NT2/D1 (cell line): Measurements from ENCODE around the gene KRTAP5-11.
"Not testable (repeated sequence)": the region's sequence is repeated elsewhere in the genome, so short reads cannot be mapped to it uniquely, and the experiment has no call there.

Source experiments
- DNase-seq: peaks from one replicate; pipeline ENCODE4 v3.0.0-alpha.2; 2011; ENCODE audit warnings: low read depth, low spot score
- H3K27me3 ChIP-seq: 2 replicates; pipeline ENCODE4 v1.6.0; 2011; ENCODE audit warnings: mild to moderate bottlenecking; ENCODE audit not compliant: insufficient read length, insufficient read depth
- H3K36me3 ChIP-seq: 2 replicates; pipeline ENCODE4 v1.6.1; 2011; ENCODE audit warnings: mild to moderate bottlenecking, low read length, mixed read lengths; ENCODE audit not compliant: insufficient read depth, insufficient read length
- H3K4me1 ChIP-seq: 2 replicates; pipeline ENCODE4 v1.5.1; 2011; ENCODE audit not compliant: insufficient read depth, insufficient read length
- H3K4me3 ChIP-seq: 2 replicates; pipeline ENCODE4 v1.5.1; 2011; ENCODE audit warnings: low read depth; ENCODE audit not compliant: insufficient read length
- H3K9ac ChIP-seq: 2 replicates; pipeline ENCODE4 v1.6.0; 2011; ENCODE audit warnings: low read depth; ENCODE audit not compliant: insufficient read length
- H3K9me3 ChIP-seq: 2 replicates; pipeline ENCODE4 v1.5.1; 2011; ENCODE audit warnings: mild to moderate bottlenecking, low read length; ENCODE audit not compliant: insufficient read depth
- SUZ12 ChIP-seq: IDR thresholded peaks from 2 replicates; pipeline ENCODE4 v1.6.1; 2011; ENCODE audit not compliant: insufficient read length, insufficient read depth; ENCODE audit errors: extremely low read depth
- YY1 ChIP-seq: IDR thresholded peaks from 2 replicates; pipeline ENCODE4 v1.6.1; 2011; ENCODE audit not compliant: insufficient read length, insufficient read depth
- ZNF274 ChIP-seq: IDR thresholded peaks from 2 replicates; pipeline ENCODE4 v1.6.1; 2011; ENCODE audit warnings: mild to moderate bottlenecking, low read depth, low read length

Gene KRTAP5-11

GRCh38 chr11:71572811-71573210, 9.9 kb downstream of the KRTAP5-11 start:
- no peak for DNase-seq
- Histone ChIP-seq H3K27me3 (no peaks in the 10 kb centered on the region), H3K4me1 (no peaks in the 10 kb centered on the region), H3K9ac (no peak overlapping the region), H3K36me3 (no peaks in the 10 kb centered on the region), H3K4me3 (no peak overlapping the region), H3K9me3 (no peaks in the 10 kb centered on the region)
- TF ChIP-seq SUZ12: no peak
- TF ChIP-seq ZNF274: no peak
- no peak for TF ChIP-seq YY1

GRCh38 chr11:71571101-71571850, 11.4 kb downstream of the KRTAP5-11 start:
- H3K4me3 ChIP-seq, H3K9ac ChIP-seq, H3K9me3 ChIP-seq, H3K27me3 ChIP-seq, H3K36me3 ChIP-seq, DNase-seq, H3K4me1 ChIP-seq: not testable (repeated sequence)

GRCh38 chr11:71568704-71569349, 13.8 kb downstream of the KRTAP5-11 start:
- TF ChIP-seq YY1 (no peak), ZNF274 (no peak), SUZ12 (no peak)
- Histone ChIP-seq H3K4me3 (no peak overlapping the region), H3K36me3 (no peaks in the 10 kb centered on the region), H3K27me3 (no peaks in the 10 kb centered on the region), H3K9ac (no peak overlapping the region), H3K4me1 (no peaks in the 10 kb centered on the region), H3K9me3 (no peaks in the 10 kb centered on the region)
- DNase-seq: no peak

- not testable (repeated sequence) for H3K4me3 ChIP-seq, H3K9me3 ChIP-seq, H3K27me3 ChIP-seq, H3K4me1 ChIP-seq, DNase-seq, H3K36me3 ChIP-seq, H3K9ac ChIP-seq
Measured at GRCh38 chr11:71567633-71568032, 15.0 kb downstream of the KRTAP5-11 start.

GRCh38 chr11:71566626-71567599, 15.8 kb downstream of the KRTAP5-11 start:
- not testable (repeated sequence) for H3K36me3 ChIP-seq, H3K27me3 ChIP-seq, H3K4me3 ChIP-seq, DNase-seq, H3K9ac ChIP-seq, H3K4me1 ChIP-seq, H3K9me3 ChIP-seq

GRCh38 chr11:71566081-71566620, 16.5 kb downstream of the KRTAP5-11 start:
- DNase-seq: no peak
- H3K9ac ChIP-seq: no peak overlapping the region
- no peaks in the 10 kb centered on the region for H3K9me3 ChIP-seq
- no peaks in the 10 kb centered on the region for H3K27me3 ChIP-seq
- H3K4me3 ChIP-seq: no peak overlapping the region
- no peaks in the 10 kb centered on the region for H3K36me3 ChIP-seq
- no peaks in the 10 kb centered on the region for H3K4me1 ChIP-seq
- TF ChIP-seq ZNF274 (no peak), SUZ12 (no peak), YY1 (no peak)

GRCh38 chr11:71565263-71565662, 17.4 kb downstream of the KRTAP5-11 start, which contains the start of gene KRTAP5-10:
KRTAP5-10 (plus strand) TSS chr11:71565563; CDS start chr11:71565588, 25 bp downstream.
- H3K4me1 ChIP-seq: no peaks in the 10 kb centered on the region
- H3K27me3 ChIP-seq: no peaks in the 10 kb centered on the region
- H3K36me3 ChIP-seq: no peaks in the 10 kb centered on the region
- H3K9ac ChIP-seq: no peak within 1 kb of the TSS
- no peaks in the 10 kb centered on the region for H3K9me3 ChIP-seq
- no peak within 1 kb of the TSS for H3K4me3 ChIP-seq
- TF ChIP-seq ZNF274 (no peak), YY1 (no peak), SUZ12 (no peak)
- no peak for DNase-seq
